Activated CD4-positive, alpha-beta memory T cell treated with anti-CD3 and anti-CD28 coated beads, Interleukin-2, amount 10 ng/mL, durations not matched to agents 7 days and 5 days (primary cell): ENCODE results near the gene DCTD. TPM values are rescaled to one million over a fixed set of nuclear protein-coding genes. Genes with fewer than 3 reads are reported as not detected.

ENCODE experiments used
- CTCF ChIA-PET: fragments of 350-600 bp; sonication (Branson Sonifier 250); formaldehyde crosslinking; loops from one replicate; lab custom pipeline; 2021; ENCODE audit warnings: antibody characterized with exemption, inconsistent platforms; lab: Charles Lee
- POLR2A ChIA-PET: fragments of 350-600 bp; sonication (Branson Sonifier 250); formaldehyde crosslinking; loops from one replicate; lab custom pipeline; 2021; ENCODE audit warnings: antibody characterized with exemption; lab: Charles Lee
- DNase-seq: peaks from one replicate; pipeline ENCODE4 v3.0.0-alpha.2; 2020
- H3K27ac Mint-ChIP-seq: one replicate; pipeline ENCODE4 v1.8.0; 2021; ENCODE audit warnings: mild to moderate bottlenecking, mixed read lengths
- H3K27me3 Mint-ChIP-seq: one replicate; pipeline ENCODE4 v1.8.0; 2021; ENCODE audit warnings: mixed read lengths
- H3K36me3 Mint-ChIP-seq: one replicate; pipeline ENCODE4 v1.8.0; 2021; ENCODE audit warnings: low read depth, mixed read lengths
- H3K4me1 Mint-ChIP-seq: one replicate; pipeline ENCODE4 v1.8.0; 2021; ENCODE audit warnings: mixed read lengths
- H3K4me3 Mint-ChIP-seq: one replicate; pipeline ENCODE4 v1.8.0; 2021; ENCODE audit warnings: mild to moderate bottlenecking, mixed read lengths
- H3K9me3 Mint-ChIP-seq: one replicate; pipeline ENCODE4 v1.8.0; 2021; ENCODE audit warnings: mixed read lengths
- total RNA-seq, 2 experiments: library from RNA; stranded (reverse); gene quantifications; one replicate each; pipeline ENCODE4 v1.2.3, GENCODE V29; 2021

DCTD gene
- total RNA-seq, 2 experiments from 2014 or later: 71.0 to 72.9 TPM

- CTCF ChIA-PET: interaction anchor here (0.8 to 1.7 kb wide), 7 partner anchors 8 to 489 kb away, joined by 3 to 8 read pairs (median 3); no protein-coding TSS in a partner anchor
- peak overlapping the region; percentile 67 for H3K4me3 Mint-ChIP-seq
- peaks cover 18% of the 10 kb centered on the region for H3K36me3 Mint-ChIP-seq
- peaks cover 6% of the 10 kb centered on the region for H3K27me3 Mint-ChIP-seq
- POLR2A ChIA-PET: interaction anchor here (0.5 to 2.1 kb wide), 5 partner anchors 10 to 529 kb away, joined by 3 to 14 read pairs (median 4); partner anchors contain the start of gene CDKN2AIP
- no peaks in the 10 kb centered on the region for H3K9me3 Mint-ChIP-seq
- DNase-seq: no peak
- peaks cover 45% of the 10 kb centered on the region for H3K4me1 Mint-ChIP-seq
- H3K27ac Mint-ChIP-seq: peak overlapping the region; percentile 91
Observed at GRCh38 chr4:182918044-182918607, 940 bp upstream of the DCTD start.

GRCh38 chr4:182916483-182917181 lies 554 bp downstream of the DCTD start:
- POLR2A ChIA-PET: interaction anchor here (0.8 to 1.0 kb wide), 2 partner anchors 8 to 527 kb away, joined by 3 to 5 read pairs; no protein-coding TSS in a partner anchor
- Mint-ChIP-seq H3K4me3 (peak overlapping the region; percentile 83), H3K36me3 (peaks cover 29% of the 10 kb centered on the region), H3K9me3 (no peaks in the 10 kb centered on the region), H3K27ac (peak overlapping the region; percentile 90), H3K4me1 (peaks cover 55% of the 10 kb centered on the region), H3K27me3 (peaks cover 4% of the 10 kb centered on the region)
- CTCF ChIA-PET: interaction anchor here (0.6 to 1.0 kb wide), 2 partner anchors 9 to 651 kb away, joined by 3 read pairs; no protein-coding TSS in a partner anchor
- DNase-seq: peak; percentile 31

- ChIA-PET POLR2A (no interaction called here), CTCF (interaction anchor here (1.2 kb wide), 1 partner anchor 11 kb away, joined by 6 read pairs; no protein-coding TSS in a partner anchor)
- Mint-ChIP-seq H3K36me3 (peaks cover 46% of the 10 kb centered on the region), H3K27ac (no peak overlapping the region), H3K9me3 (no peaks in the 10 kb centered on the region), H3K27me3 (no peaks in the 10 kb centered on the region), H3K4me3 (no peak overlapping the region), H3K4me1 (peaks cover 49% of the 10 kb centered on the region)
- no peak for DNase-seq
Observed at GRCh38 chr4:182914357-182914756, 2.8 kb downstream of the DCTD start.

GRCh38 chr4:182913621-182914020 lies 3.6 kb downstream of the DCTD start:
- POLR2A ChIA-PET: interaction anchor here (0.8 kb wide), 1 partner anchor 10 kb away, joined by 3 read pairs; no protein-coding TSS in a partner anchor
- Mint-ChIP-seq H3K4me1 (peaks cover 44% of the 10 kb centered on the region), H3K9me3 (no peaks in the 10 kb centered on the region), H3K36me3 (peaks cover 47% of the 10 kb centered on the region), H3K27ac (no peak overlapping the region), H3K27me3 (no peaks in the 10 kb centered on the region), H3K4me3 (no peak overlapping the region)
- CTCF ChIA-PET: interaction anchor here (1.2 kb wide), 1 partner anchor 11 kb away, joined by 6 read pairs; no protein-coding TSS in a partner anchor
- no peak for DNase-seq

GRCh38 chr4:182913036-182913435 lies 4.2 kb downstream of the DCTD start:
- no peaks in the 10 kb centered on the region for H3K9me3 Mint-ChIP-seq
- H3K27ac Mint-ChIP-seq: no peak overlapping the region
- H3K4me3 Mint-ChIP-seq: no peak overlapping the region
- DNase-seq: no peak
- ChIA-PET CTCF (interaction anchor here (1.2 kb wide), 1 partner anchor 13 kb away, joined by 3 read pairs; no protein-coding TSS in a partner anchor), POLR2A (interaction anchor here (0.8 kb wide), 1 partner anchor 9 kb away, joined by 3 read pairs; no protein-coding TSS in a partner anchor)
- no peaks in the 10 kb centered on the region for H3K27me3 Mint-ChIP-seq
- H3K4me1 Mint-ChIP-seq: peaks cover 38% of the 10 kb centered on the region
- peaks cover 47% of the 10 kb centered on the region for H3K36me3 Mint-ChIP-seq

GRCh38 chr4:182908124-182908523 lies 9.1 kb downstream of the DCTD start:
- Mint-ChIP-seq H3K27ac (no peak overlapping the region), H3K27me3 (no peaks in the 10 kb centered on the region), H3K36me3 (peaks cover 65% of the 10 kb centered on the region), H3K4me1 (peaks cover 14% of the 10 kb centered on the region), H3K4me3 (no peak overlapping the region), H3K9me3 (no peaks in the 10 kb centered on the region)
- POLR2A ChIA-PET: interaction anchor here (1.4 to 1.5 kb wide), 2 partner anchors 9 to 10 kb away, joined by 3 to 5 read pairs; partner anchors contain the start of gene DCTD
- no peak for DNase-seq
- CTCF ChIA-PET: interaction anchor here (1.1 to 2.1 kb wide), 2 partner anchors 17 to 499 kb away, joined by 4 to 9 read pairs; no protein-coding TSS in a partner anchor

GRCh38 chr4:182907396-182907795 lies 9.8 kb downstream of the DCTD start:
- H3K9me3 Mint-ChIP-seq: no peaks in the 10 kb centered on the region
- DNase-seq: no peak
- H3K36me3 Mint-ChIP-seq: peaks cover 59% of the 10 kb centered on the region
- H3K4me1 Mint-ChIP-seq: peaks cover 8% of the 10 kb centered on the region
- no peak overlapping the region for H3K27ac Mint-ChIP-seq
- H3K4me3 Mint-ChIP-seq: no peak overlapping the region
- H3K27me3 Mint-ChIP-seq: no peaks in the 10 kb centered on the region
- CTCF ChIA-PET: interaction anchor here (2.1 kb wide), 1 partner anchor 18 kb away, joined by 9 read pairs; no protein-coding TSS in a partner anchor
- POLR2A ChIA-PET: interaction anchor here (1.4 to 1.5 kb wide), 2 partner anchors 9 to 11 kb away, joined by 3 to 5 read pairs; partner anchors contain the start of gene DCTD

- no peaks in the 10 kb centered on the region for H3K27me3 Mint-ChIP-seq
- CTCF ChIA-PET: no interaction called here
Observed at GRCh38 chr4:182906786-182907185, 10.4 kb downstream of the DCTD start.

GRCh38 chr4:182905038-182905437 lies 12.1 kb downstream of the DCTD start:
- CTCF ChIA-PET: no interaction called here
- Mint-ChIP-seq H3K27ac (peak overlapping the region; percentile 27), H3K4me1 (peaks cover 4% of the 10 kb centered on the region), H3K36me3 (peaks cover 57% of the 10 kb centered on the region), H3K4me3 (no peak overlapping the region), H3K27me3 (no peaks in the 10 kb centered on the region), H3K9me3 (no peaks in the 10 kb centered on the region)
- DNase-seq: no peak
- POLR2A ChIA-PET: interaction anchor here (0.6 kb wide), 1 partner anchor 36 kb away, joined by 3 read pairs; no protein-coding TSS in a partner anchor

More at GRCh38 chr4:182906786-182907185, 10.4 kb downstream of the DCTD start:
- POLR2A ChIA-PET: interaction anchor here (1.5 kb wide), 1 partner anchor 11 kb away, joined by 3 read pairs; no protein-coding TSS in a partner anchor
- Mint-ChIP-seq H3K9me3 (no peaks in the 10 kb centered on the region), H3K27ac (no peak overlapping the region), H3K36me3 (peaks cover 60% of the 10 kb centered on the region), H3K4me3 (no peak overlapping the region), H3K4me1 (peaks cover 4% of the 10 kb centered on the region)
- no peak for DNase-seq

- H3K36me3 Mint-ChIP-seq: peaks cover 54% of the 10 kb centered on the region
- POLR2A ChIA-PET: interaction anchor here (0.6 kb wide), 1 partner anchor 9 kb away, joined by 3 read pairs; no protein-coding TSS in a partner anchor
- CTCF ChIA-PET: no interaction called here
Observed at GRCh38 chr4:182904211-182904761, 12.9 kb downstream of the DCTD start.

GRCh38 chr4:182903013-182903412 lies 14.2 kb downstream of the DCTD start:
- ChIA-PET POLR2A (no interaction called here), CTCF (no interaction called here)
- no peak for DNase-seq
- peaks cover 1% of the 10 kb centered on the region for H3K4me1 Mint-ChIP-seq
- no peaks in the 10 kb centered on the region for H3K9me3 Mint-ChIP-seq
- no peak overlapping the region for H3K4me3 Mint-ChIP-seq
- no peak overlapping the region for H3K27ac Mint-ChIP-seq
- H3K27me3 Mint-ChIP-seq: no peaks in the 10 kb centered on the region
- peaks cover 50% of the 10 kb centered on the region for H3K36me3 Mint-ChIP-seq

More at GRCh38 chr4:182904211-182904761, 12.9 kb downstream of the DCTD start:
- Mint-ChIP-seq H3K4me1 (peaks cover 3% of the 10 kb centered on the region), H3K27me3 (no peaks in the 10 kb centered on the region), H3K9me3 (no peaks in the 10 kb centered on the region), H3K4me3 (no peak overlapping the region), H3K27ac (no peak overlapping the region)
- no peak for DNase-seq

- Mint-ChIP-seq H3K36me3 (peaks cover 41% of the 10 kb centered on the region), H3K9me3 (no peaks in the 10 kb centered on the region), H3K4me1 (peaks cover 1% of the 10 kb centered on the region), H3K27me3 (no peaks in the 10 kb centered on the region), H3K27ac (no peak overlapping the region), H3K4me3 (no peak overlapping the region)
- DNase-seq: no peak
- ChIA-PET POLR2A (no interaction called here), CTCF (no interaction called here)
Observed at GRCh38 chr4:182901337-182901736, 15.8 kb downstream of the DCTD start.
